ENCODE measurements around the gene DLG2.
"Not testable (repeated sequence)": the region's sequence is repeated elsewhere in the genome, so short reads cannot be mapped to it uniquely, and the experiment has no call there.

DNA sequence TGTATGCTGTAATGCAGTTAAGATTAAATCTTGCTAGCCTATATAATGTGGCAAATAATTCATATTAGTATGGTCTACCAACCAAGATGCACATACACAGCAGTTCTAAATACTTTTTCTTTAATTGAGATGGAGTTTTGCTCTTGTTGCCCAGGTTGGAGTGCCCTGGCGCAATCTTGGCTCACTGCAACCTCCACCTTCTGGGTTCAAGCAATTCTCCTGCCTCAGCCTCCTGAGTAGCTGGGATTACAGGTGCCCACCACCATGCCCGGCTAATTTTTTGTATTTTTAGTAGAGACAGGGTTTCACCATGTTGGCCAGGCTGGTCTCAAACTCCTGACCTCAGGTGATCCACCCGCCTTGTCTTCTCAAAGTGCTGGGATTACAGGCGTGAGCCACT is 27.2 kb upstream of the DLG2 start:
- TF ChIP-seq, protein P1, sequence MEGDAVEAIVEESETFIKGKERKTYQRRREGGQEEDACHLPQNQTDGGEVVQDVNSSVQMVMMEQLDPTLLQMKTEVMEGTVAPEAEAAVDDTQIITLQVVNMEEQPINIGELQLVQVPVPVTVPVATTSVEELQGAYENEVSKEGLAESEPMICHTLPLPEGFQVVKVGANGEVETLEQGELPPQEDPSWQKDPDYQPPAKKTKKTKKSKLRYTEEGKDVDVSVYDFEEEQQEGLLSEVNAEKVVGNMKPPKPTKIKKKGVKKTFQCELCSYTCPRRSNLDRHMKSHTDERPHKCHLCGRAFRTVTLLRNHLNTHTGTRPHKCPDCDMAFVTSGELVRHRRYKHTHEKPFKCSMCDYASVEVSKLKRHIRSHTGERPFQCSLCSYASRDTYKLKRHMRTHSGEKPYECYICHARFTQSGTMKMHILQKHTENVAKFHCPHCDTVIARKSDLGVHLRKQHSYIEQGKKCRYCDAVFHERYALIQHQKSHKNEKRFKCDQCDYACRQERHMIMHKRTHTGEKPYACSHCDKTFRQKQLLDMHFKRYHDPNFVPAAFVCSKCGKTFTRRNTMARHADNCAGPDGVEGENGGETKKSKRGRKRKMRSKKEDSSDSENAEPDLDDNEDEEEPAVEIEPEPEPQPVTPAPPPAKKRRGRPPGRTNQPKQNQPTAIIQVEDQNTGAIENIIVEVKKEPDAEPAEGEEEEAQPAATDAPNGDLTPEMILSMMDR (conservative IDR thresholded peaks at IDR 0.05; ENCODE audit: low read length) = not testable (repeated sequence)
- TF ChIP-seq EZH2phosphoT487 (IDR thresholded peaks at IDR 0.05; ENCODE audit: borderline replicate concordance, low read depth, low read length) = not testable (repeated sequence)
